ENCODE results near the gene ZNF487.

The ZNF487 gene

DNA sequence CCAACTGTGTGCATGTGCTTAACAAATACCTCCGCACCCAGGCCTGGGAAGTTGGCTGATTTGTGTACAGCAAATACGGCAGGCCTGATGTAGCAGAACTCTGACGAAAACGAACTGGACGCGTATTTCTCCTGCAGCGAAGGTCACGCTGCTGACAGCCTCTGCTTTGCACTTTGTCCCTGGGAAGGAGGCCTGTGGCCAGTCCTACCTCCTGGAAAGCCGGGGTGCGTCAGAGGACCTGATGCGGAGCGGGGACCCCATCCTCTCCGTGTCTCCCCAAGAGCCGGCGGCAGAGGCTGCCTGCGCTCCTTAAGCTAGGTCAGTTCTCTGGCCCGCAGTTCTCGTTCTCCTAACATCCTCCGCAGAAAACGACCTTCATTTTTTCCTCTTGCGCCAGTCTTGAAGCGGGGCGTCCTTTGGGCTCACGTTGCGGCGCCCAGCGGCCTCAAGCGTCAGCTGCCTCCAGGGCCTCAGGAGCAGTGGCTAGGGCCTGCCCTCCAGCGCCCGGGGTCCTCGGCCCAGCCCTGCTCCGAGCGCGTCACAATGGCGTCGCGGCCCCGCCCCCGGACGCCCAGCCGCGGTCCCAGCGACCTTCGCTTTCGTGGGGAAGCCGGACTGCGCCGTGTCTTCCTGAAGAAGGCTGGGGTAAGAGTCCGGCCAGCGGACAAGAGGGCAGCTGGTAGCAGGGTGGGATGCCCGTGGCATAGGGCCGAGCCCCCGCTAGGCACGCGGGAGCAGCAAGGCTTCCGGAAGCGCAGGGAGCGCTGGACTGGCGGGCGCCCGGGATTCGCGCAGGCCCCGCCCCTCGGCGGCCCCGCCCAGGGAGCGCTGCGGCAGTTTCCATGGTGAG is at the start of gene ZNF487:
Gene ZNF487, plus strand, starts transcription at position 821 of the 850 bp plus-strand sequence. CDS start 38,703 bp downstream, outside the sequence.
- in situ Hi-C loops (cut with MboI; ENCODE audit: low sequenced_read_pairs, unreplicated experiment) = no loop called here
- peak; percentile 96 for DNase-seq (ENCODE audit: low spot score)
- TF ChIP-seq, protein P1, sequence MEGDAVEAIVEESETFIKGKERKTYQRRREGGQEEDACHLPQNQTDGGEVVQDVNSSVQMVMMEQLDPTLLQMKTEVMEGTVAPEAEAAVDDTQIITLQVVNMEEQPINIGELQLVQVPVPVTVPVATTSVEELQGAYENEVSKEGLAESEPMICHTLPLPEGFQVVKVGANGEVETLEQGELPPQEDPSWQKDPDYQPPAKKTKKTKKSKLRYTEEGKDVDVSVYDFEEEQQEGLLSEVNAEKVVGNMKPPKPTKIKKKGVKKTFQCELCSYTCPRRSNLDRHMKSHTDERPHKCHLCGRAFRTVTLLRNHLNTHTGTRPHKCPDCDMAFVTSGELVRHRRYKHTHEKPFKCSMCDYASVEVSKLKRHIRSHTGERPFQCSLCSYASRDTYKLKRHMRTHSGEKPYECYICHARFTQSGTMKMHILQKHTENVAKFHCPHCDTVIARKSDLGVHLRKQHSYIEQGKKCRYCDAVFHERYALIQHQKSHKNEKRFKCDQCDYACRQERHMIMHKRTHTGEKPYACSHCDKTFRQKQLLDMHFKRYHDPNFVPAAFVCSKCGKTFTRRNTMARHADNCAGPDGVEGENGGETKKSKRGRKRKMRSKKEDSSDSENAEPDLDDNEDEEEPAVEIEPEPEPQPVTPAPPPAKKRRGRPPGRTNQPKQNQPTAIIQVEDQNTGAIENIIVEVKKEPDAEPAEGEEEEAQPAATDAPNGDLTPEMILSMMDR (IDR thresholded peaks at IDR 0.05; ENCODE audit: borderline replicate concordance, control extremely low read depth, extremely low read depth, insufficient read depth, missing control alignments) = peak; percentile 53

DNA sequence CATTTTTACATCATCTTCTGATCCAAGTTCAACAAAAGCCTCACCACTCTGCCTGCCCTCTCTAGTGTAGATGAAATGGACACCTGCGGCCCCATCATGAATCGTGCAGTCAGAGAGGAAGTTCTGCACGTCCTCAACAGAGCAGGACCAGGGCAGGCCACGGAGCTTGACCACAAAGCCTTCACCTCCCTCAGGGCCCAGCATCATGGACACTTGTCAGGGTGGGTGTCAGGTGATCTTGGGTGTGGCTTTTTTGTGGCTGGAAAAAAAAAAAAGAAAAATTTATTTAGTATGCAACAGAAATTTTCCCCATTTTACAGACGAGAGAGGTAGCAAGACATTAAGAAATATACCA is 49.3 kb upstream of the ZNF487 start:
- in situ Hi-C loops (cut with MboI; ENCODE audit: low sequenced_read_pairs, unreplicated experiment) = no loop called here
- TF ChIP-seq, protein P1 (IDR thresholded peaks at IDR 0.05; ENCODE audit: borderline replicate concordance, control extremely low read depth, extremely low read depth, insufficient read depth, missing control alignments) = no peak
- no peak for DNase-seq (ENCODE audit: low spot score)

DNA sequence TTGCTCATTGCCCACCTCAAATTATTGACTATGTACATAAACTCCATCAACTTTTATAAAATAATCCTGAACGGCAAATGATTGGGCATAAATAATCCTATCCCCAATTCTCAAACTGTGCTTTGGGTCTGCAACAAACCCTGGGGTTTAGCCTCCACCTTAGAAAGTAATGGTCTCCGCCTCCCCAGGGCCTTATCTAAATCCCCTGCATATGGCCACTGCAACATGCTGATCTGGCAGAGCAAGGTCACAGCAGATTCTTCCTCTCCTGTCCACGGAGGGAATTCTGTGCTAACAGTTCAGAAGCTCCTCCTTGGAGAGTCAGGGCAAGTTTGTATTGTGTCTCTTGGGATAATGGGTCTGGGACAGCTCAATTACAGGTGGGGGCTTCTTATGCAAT is 47.0 kb upstream of the ZNF487 start:
- in situ Hi-C loops (cut with MboI; ENCODE audit: low sequenced_read_pairs, unreplicated experiment) = no loop called here
- TF ChIP-seq, protein P1 (IDR thresholded peaks at IDR 0.05; ENCODE audit: borderline replicate concordance, control extremely low read depth, extremely low read depth, insufficient read depth, missing control alignments) = no peak
- DNase-seq (ENCODE audit: low spot score) = no peak

DNA sequence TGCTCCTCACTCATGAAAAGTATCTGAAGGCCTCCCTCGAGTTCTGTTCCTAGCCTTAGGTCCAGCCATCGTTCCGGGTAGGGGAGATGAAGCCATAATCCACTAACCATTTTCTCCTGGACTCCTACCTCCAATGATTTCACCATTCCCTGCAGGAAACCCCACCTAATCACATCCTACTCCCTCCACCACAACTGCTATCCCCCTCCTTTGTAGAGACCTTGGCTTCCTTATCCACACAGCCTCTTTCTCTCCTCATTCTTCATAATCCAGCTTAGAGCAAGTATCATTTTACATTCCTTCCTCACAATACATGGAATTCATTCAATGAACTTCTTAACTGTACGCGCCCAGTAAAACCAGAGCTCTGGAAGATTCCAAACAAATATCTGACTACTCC is 46.6 kb upstream of the ZNF487 start:
- in situ Hi-C loops (cut with MboI; ENCODE audit: low sequenced_read_pairs, unreplicated experiment) = no loop called here
- no peak for DNase-seq (ENCODE audit: low spot score)
- TF ChIP-seq, protein P1 (IDR thresholded peaks at IDR 0.05; ENCODE audit: borderline replicate concordance, control extremely low read depth, extremely low read depth, insufficient read depth, missing control alignments) = no peak

DNA sequence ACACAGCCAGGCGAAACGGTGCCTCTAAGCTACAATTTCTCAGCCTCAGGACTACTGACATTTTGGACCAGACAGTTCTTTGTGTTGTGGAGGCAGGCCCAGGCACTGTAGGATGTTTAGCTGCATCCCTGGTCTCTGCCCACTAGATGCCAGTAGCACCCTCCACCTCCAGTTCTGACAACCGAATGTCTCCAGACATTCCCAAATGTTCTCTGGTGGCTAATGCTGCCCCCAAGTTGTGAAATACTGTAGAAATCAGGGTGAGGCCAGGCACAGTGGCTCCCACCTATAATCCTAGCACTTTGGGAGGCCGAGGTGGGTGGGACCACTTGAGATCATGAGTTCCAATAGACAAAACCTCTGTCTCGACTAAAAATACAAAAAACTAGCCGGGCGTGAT is 46.2 kb upstream of the ZNF487 start:
- DNase-seq (ENCODE audit: low spot score) = no peak
- in situ Hi-C loops (cut with MboI; ENCODE audit: low sequenced_read_pairs, unreplicated experiment) = no loop called here
- TF ChIP-seq, protein P1 (IDR thresholded peaks at IDR 0.05; ENCODE audit: borderline replicate concordance, control extremely low read depth, extremely low read depth, insufficient read depth, missing control alignments) = peak; percentile 28

DNA sequence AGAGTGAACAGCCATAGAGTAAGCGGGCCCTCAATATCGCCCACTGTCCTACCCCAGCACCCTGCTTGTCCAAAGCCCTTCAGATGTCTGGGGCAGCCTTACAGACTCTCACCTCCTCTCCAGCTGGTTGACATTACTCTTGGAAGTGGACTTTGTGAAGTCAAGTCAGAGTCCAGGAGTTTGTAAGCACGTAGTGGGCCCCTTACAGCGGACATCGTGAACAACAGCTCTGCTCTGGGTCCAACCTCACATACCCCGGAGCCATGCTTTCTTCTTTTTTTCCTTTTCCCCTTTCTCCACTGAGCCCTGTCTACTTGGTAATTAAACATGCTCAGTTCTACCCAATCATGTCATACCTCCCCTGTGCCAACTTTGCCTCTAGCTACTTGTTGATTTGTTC is 45.4 kb upstream of the ZNF487 start:
- in situ Hi-C loops (cut with MboI; ENCODE audit: low sequenced_read_pairs, unreplicated experiment) = no loop called here
- TF ChIP-seq, protein P1 (IDR thresholded peaks at IDR 0.05; ENCODE audit: borderline replicate concordance, control extremely low read depth, extremely low read depth, insufficient read depth, missing control alignments) = no peak
- DNase-seq (ENCODE audit: low spot score) = no peak

Data from GM13976 (cell line).